NCI-H1417 (cell line): ENCODE results near the gene STIMATE.

Experiments used
- DNase-seq, 3 experiments: peaks; one replicate each; lab custom pipeline; 2025; lab: John Stamatoyannopoulos, UW

STIMATE gene

GRCh38 chr3:52897130-52898122, at the start of gene STIMATE:
STIMATE (minus strand) TSS chr3:52897548; CDS start chr3:52897450, 98 bp downstream.
- peak; percentile 76 to 80 (median 78) for DNase-seq

- no peak for DNase-seq
These were observed 42.3 kb upstream of the STIMATE start for GRCh38 chr3:52939600-52939999.

- DNase-seq: peak in 2 of 3 experiments; percentile 3 to 24
These were observed 37.5 kb upstream of the STIMATE start for GRCh38 chr3:52934630-52935530.

GRCh38 chr3:52931889-52932288, 34.5 kb upstream of the STIMATE start:
- no peak for DNase-seq

GRCh38 chr3:52931328-52931727, 34.0 kb upstream of the STIMATE start:
- no peak for DNase-seq

- no peak for DNase-seq
These were observed 33.4 kb upstream of the STIMATE start for GRCh38 chr3:52930748-52931147.

GRCh38 chr3:52926554-52926953, 29.2 kb upstream of the STIMATE start:
- DNase-seq: no peak

GRCh38 chr3:52925405-52926313, 28.3 kb upstream of the STIMATE start:
- no peak for DNase-seq

- no peak for DNase-seq
These were observed 26.6 kb upstream of the STIMATE start for GRCh38 chr3:52923963-52924362.

GRCh38 chr3:52920841-52921240, 23.5 kb upstream of the STIMATE start:
- no peak for DNase-seq

- DNase-seq: no peak
These were observed 19.7 kb upstream of the STIMATE start for GRCh38 chr3:52917044-52917443.

GRCh38 chr3:52915294-52915693, 17.9 kb upstream of the STIMATE start:
- no peak for DNase-seq

GRCh38 chr3:52912885-52913731, 15.8 kb upstream of the STIMATE start:
- no peak for DNase-seq

GRCh38 chr3:52910823-52911222, 13.5 kb upstream of the STIMATE start:
- DNase-seq: no peak

- no peak for DNase-seq
These were observed 10.1 kb upstream of the STIMATE start for GRCh38 chr3:52907497-52907896.

- DNase-seq: no peak
These were observed 7.2 kb upstream of the STIMATE start for GRCh38 chr3:52904552-52904951.

- no peak for DNase-seq
These were observed 6.7 kb upstream of the STIMATE start for GRCh38 chr3:52904000-52904399.

GRCh38 chr3:52896613-52897012, 735 bp downstream of the STIMATE start:
- DNase-seq: peak in 2 of 3 experiments; percentile 15 to 20

- no peak for DNase-seq
These were observed 1.2 kb downstream of the STIMATE start for GRCh38 chr3:52896151-52896550.

GRCh38 chr3:52895418-52895817, 1.9 kb downstream of the STIMATE start:
- DNase-seq: no peak
